Measurements from ENCODE around the gene IL4I1. TPM values are rescaled to one million over a fixed set of nuclear protein-coding genes. Genes with fewer than 3 reads are reported as not detected.
A peak's percentile ranks its signal among the peaks of the same experiment; 100 is the strongest.

Gene IL4I1
- polyA plus RNA-seq, 3 donors, result 5.6 to 7.6 (median 7.0) TPM

- no peak overlapping the region for H2AFZ ChIP-seq (ENCODE audit: insufficient read depth, low read depth, low read length, poor library complexity, severe bottlenecking)
- peaks cover 40% of the 10 kb centered on the region for H4K20me1 ChIP-seq (ENCODE audit: insufficient read depth, low read length)
- no peak overlapping the region for H3K4me2 ChIP-seq (replicated peaks; ENCODE audit: extremely low read depth, low read length, poor library complexity, severe bottlenecking)
- H3K36me3 Mint-ChIP-seq, result peaks cover 44 to 70% of the 10 kb centered on the region in 2 donors
- WGBS (ENCODE audit: insufficient coverage), result 100% methylated on average over 5 of the region's 6 CpGs
- H3K79me2 ChIP-seq (ENCODE audit: insufficient read depth, low read length), result peaks cover 68% of the 10 kb centered on the region
- H3K9me3 ChIP-seq (replicated peaks in 1 of 2; ENCODE audit: control insufficient read depth in 1 of 2, insufficient read depth in 1 of 2, low read length in 2 of 2), result no peaks in the 10 kb centered on the region
- H3K27me3 Mint-ChIP-seq (ENCODE audit: low read depth in 3 of 3), result peaks cover 0 to 4% (median 2%) of the 10 kb centered on the region in 3 donors
- H3K9ac ChIP-seq (ENCODE audit: insufficient read depth, low read length, poor library complexity, severe bottlenecking), result no peak overlapping the region
- no peak for DNase-seq
- H3K4me3 ChIP-seq (replicated peaks in 1 of 3; ENCODE audit: low read depth in 2 of 3, low read length in 3 of 3), result no peak overlapping the region
- H3K27ac ChIP-seq (ENCODE audit: low read depth in 1 of 2, low read length in 2 of 2), result peak overlapping the region in 1 of 2 donors; percentile 56
- H3K4me3 Mint-ChIP-seq, result no peak overlapping the region
- H3K4me1 Mint-ChIP-seq, result peaks cover 65% of the 10 kb centered on the region
- H3K9me3 Mint-ChIP-seq, result no peaks in the 10 kb centered on the region
- H3K27me3 ChIP-seq (ENCODE audit: control insufficient read depth in 2 of 2, insufficient read depth in 2 of 2, low read length in 2 of 2), result no peaks in the 10 kb centered on the region
- intact Hi-C loops (cut with micrococcal nuclease), result no loop called here
- H3K4me1 ChIP-seq (ENCODE audit: control insufficient read depth in 1 of 2, insufficient read depth in 2 of 2, low read length in 2 of 2), result peaks cover 53 to 66% of the 10 kb centered on the region in 2 donors
- H3K36me3 ChIP-seq (replicated peaks in 1 of 2; ENCODE audit: control insufficient read depth in 1 of 2, insufficient read depth in 2 of 2, low read length in 2 of 2), result peaks cover 30 to 54% of the 10 kb centered on the region in 2 donors
- peak; percentile 28 for TF ChIP-seq CTCF (IDR thresholded peaks at IDR 0.05)
- H3K27ac Mint-ChIP-seq, result peak overlapping the region in 6 of 7 donors; percentile 20 to 96 (median 40)
Observed at GRCh38 chr19:49915271-49915670, 18.6 kb upstream of the IL4I1 start.

- Histone ChIP-seq H4K20me1 (ENCODE audit: insufficient read depth, low read length) (peaks cover 25% of the 10 kb centered on the region), H3K36me3 (replicated peaks in 1 of 2; ENCODE audit: control insufficient read depth in 1 of 2, insufficient read depth in 2 of 2, low read length in 2 of 2) (peaks cover 41 to 62% of the 10 kb centered on the region in 2 donors), H3K9me3 (replicated peaks in 1 of 2; ENCODE audit: control insufficient read depth in 1 of 2, insufficient read depth in 1 of 2, low read length in 2 of 2) (no peaks in the 10 kb centered on the region), H3K79me2 (ENCODE audit: insufficient read depth, low read length) (peaks cover 70% of the 10 kb centered on the region), H3K4me2 (replicated peaks; ENCODE audit: extremely low read depth, low read length, poor library complexity, severe bottlenecking) (no peak overlapping the region), H3K27me3 (ENCODE audit: control insufficient read depth in 2 of 2, insufficient read depth in 2 of 2, low read length in 2 of 2) (no peaks in the 10 kb centered on the region), H3K4me3 (replicated peaks in 1 of 3; ENCODE audit: low read depth in 2 of 3, low read length in 3 of 3) (no peak overlapping the region), H2AFZ (ENCODE audit: insufficient read depth, low read depth, low read length, poor library complexity, severe bottlenecking) (no peak overlapping the region), H3K9ac (ENCODE audit: insufficient read depth, low read length, poor library complexity, severe bottlenecking) (no peak overlapping the region), H3K27ac (ENCODE audit: low read depth in 1 of 2, low read length in 2 of 2) (peak overlapping the region in 1 of 2 donors; percentile 94), H3K4me1 (ENCODE audit: control insufficient read depth in 1 of 2, insufficient read depth in 2 of 2, low read length in 2 of 2) (peaks cover 61 to 64% of the 10 kb centered on the region in 2 donors)
- peak overlapping the region in 6 of 7 donors; percentile 27 to 97 (median 76) for H3K27ac Mint-ChIP-seq
- intact Hi-C loops (cut with micrococcal nuclease), result no loop called here
- peaks cover 0 to 4% (median 2%) of the 10 kb centered on the region in 3 donors for H3K27me3 Mint-ChIP-seq (ENCODE audit: low read depth in 3 of 3)
- peaks cover 46 to 71% of the 10 kb centered on the region in 2 donors for H3K36me3 Mint-ChIP-seq
- H3K4me3 Mint-ChIP-seq, result no peak overlapping the region
- no peak for DNase-seq
- no peak for TF ChIP-seq CTCF (IDR thresholded peaks at IDR 0.05)
- WGBS (ENCODE audit: insufficient coverage), result 97% methylated on average over 7 of the region's 10 CpGs
- H3K9me3 Mint-ChIP-seq, result no peaks in the 10 kb centered on the region
- peaks cover 65% of the 10 kb centered on the region for H3K4me1 Mint-ChIP-seq
Observed at GRCh38 chr19:49913720-49914119, 17.0 kb upstream of the IL4I1 start.
